ENCODE data around the gene NFATC3.

DNA sequence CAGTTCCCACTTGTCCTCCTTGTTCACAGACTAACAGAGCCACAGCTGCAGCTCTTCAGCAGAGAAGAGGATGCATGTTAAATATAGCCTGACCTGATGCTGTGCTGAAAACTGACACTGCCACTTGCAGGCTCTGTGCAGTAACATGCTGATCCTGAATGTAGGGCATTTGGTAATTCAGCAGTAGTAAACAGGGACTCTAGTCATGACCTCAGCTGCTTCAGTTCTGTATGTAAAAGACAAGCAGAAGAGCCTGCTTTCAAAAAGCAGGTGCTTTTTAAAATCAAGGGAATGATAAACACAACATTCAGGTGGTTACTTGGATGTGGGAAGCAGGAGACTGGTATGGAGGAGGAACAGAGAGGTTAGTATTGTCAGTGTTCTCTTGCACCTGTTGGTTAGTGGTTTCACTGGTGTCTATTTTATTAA, 116.9 kb downstream of the NFATC3 start:
- TF ChIP-seq JUND (IDR thresholded peaks at IDR 0.05): no peak
- no peak for TF ChIP-seq CTCF (IDR thresholded peaks at IDR 0.05; ENCODE audit: low read depth, low read length, missing input control)
- no peak for TF ChIP-seq TAF1 (conservative IDR thresholded peaks at IDR 0.05)
- TF ChIP-seq GABPA (IDR thresholded peaks at IDR 0.05 in 1 of 2, conservative IDR thresholded peaks at IDR 0.05 in 1 of 2): no peak
- no peak for TF ChIP-seq REST (IDR thresholded peaks at IDR 0.05)
- TF ChIP-seq YY1 (IDR thresholded peaks at IDR 0.05): no peak
- no peak for TF ChIP-seq RXRA (IDR thresholded peaks at IDR 0.05)
- no peak for TF ChIP-seq EGR1 (IDR thresholded peaks at IDR 0.05; ENCODE audit: low read depth in 2 of 2)
- TF ChIP-seq RAD21 (IDR thresholded peaks at IDR 0.05): no peak
- TF ChIP-seq NR2F2 (IDR thresholded peaks at IDR 0.05): no peak
- no peak for TF ChIP-seq ATF3 (IDR thresholded peaks at IDR 0.05)
- TF ChIP-seq MAX (IDR thresholded peaks at IDR 0.05): no peak

Data from liver (tissue), 3 donors.